ENCODE measurements around the gene ZNF862. TPM values are rescaled to one million over a fixed set of nuclear protein-coding genes. Genes with fewer than 3 reads are reported as not detected.

Gene ZNF862
- total and polyA plus RNA-seq, 2 experiments from 2014 or later: 0.94 to 2.3 TPM

DNA sequence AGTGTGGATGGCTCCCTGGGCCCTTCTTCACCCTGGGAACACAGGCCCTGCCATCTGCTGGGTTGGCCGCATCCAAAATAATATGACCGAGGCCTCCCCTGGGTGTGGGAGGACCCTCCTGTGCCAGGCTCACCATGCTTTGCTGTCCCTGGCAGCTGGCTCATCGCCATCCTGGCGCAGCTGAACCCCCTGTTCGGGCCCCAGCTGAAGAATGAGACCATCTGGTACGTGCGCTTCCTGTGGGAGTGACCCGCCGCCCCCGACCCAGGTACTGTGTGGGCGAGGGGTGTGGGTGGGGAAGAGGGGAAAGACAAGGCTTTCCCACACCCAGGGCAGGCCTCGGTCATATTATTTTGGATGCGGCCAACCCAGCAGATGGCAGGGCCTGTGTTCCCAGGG, 40.3 kb downstream of the ZNF862 start:
- no peaks in the 10 kb centered on the region for H3K4me1 ChIP-seq (ENCODE audit: insufficient read depth)
- H3K9me2 ChIP-seq (ENCODE audit: insufficient read depth): no peaks in the 10 kb centered on the region
- peaks cover 14% of the 10 kb centered on the region for H3K27me3 ChIP-seq (ENCODE audit: insufficient read depth)
- H3K36me3 ChIP-seq (ENCODE audit: insufficient read depth): no peaks in the 10 kb centered on the region
- ATAC-seq: no peak
- H3K79me2 ChIP-seq (replicated peaks; ENCODE audit: insufficient read depth): no peaks in the 10 kb centered on the region
- H3K4me3 Mint-ChIP-seq: no peak overlapping the region
- H3K9me3 Mint-ChIP-seq: no peaks in the 10 kb centered on the region
- no peak overlapping the region for H2AFZ ChIP-seq
- H3K4me3 ChIP-seq: no peak overlapping the region
- peaks cover 15% of the 10 kb centered on the region for H3K27me3 Mint-ChIP-seq (ENCODE audit: insufficient read depth, low read depth, poor library complexity)
- no peak for DNase-seq (ENCODE audit: low spot score)
- no peaks in the 10 kb centered on the region for H3K36me3 Mint-ChIP-seq (ENCODE audit: low read depth)
- no peak overlapping the region for H3K27ac Mint-ChIP-seq
- peaks cover 4% of the 10 kb centered on the region; the same call in 1 of the 2 replicates for H3F3A ChIP-seq (replicated peaks; ENCODE audit: low read depth)
- 0 out of 2 replicates have a peak, but pooled peaks cover 4% of the 10 kb centered on the region for H4K20me1 ChIP-seq (replicated peaks; ENCODE audit: insufficient read depth)
- H3K4me1 Mint-ChIP-seq: peaks cover 10% of the 10 kb centered on the region; the same call in 1 of the 3 replicates
- no peak overlapping the region for H3K4me2 ChIP-seq
- TF ChIP-seq EZH2 (IDR thresholded peaks at IDR 0.05; ENCODE audit: low read depth, unreplicated experiment): no peak
- TF ChIP-seq ZNF114 (CRISPR knock-in tag; IDR thresholded peaks at IDR 0.05): no peak
- TF ChIP-seq, protein P1, sequence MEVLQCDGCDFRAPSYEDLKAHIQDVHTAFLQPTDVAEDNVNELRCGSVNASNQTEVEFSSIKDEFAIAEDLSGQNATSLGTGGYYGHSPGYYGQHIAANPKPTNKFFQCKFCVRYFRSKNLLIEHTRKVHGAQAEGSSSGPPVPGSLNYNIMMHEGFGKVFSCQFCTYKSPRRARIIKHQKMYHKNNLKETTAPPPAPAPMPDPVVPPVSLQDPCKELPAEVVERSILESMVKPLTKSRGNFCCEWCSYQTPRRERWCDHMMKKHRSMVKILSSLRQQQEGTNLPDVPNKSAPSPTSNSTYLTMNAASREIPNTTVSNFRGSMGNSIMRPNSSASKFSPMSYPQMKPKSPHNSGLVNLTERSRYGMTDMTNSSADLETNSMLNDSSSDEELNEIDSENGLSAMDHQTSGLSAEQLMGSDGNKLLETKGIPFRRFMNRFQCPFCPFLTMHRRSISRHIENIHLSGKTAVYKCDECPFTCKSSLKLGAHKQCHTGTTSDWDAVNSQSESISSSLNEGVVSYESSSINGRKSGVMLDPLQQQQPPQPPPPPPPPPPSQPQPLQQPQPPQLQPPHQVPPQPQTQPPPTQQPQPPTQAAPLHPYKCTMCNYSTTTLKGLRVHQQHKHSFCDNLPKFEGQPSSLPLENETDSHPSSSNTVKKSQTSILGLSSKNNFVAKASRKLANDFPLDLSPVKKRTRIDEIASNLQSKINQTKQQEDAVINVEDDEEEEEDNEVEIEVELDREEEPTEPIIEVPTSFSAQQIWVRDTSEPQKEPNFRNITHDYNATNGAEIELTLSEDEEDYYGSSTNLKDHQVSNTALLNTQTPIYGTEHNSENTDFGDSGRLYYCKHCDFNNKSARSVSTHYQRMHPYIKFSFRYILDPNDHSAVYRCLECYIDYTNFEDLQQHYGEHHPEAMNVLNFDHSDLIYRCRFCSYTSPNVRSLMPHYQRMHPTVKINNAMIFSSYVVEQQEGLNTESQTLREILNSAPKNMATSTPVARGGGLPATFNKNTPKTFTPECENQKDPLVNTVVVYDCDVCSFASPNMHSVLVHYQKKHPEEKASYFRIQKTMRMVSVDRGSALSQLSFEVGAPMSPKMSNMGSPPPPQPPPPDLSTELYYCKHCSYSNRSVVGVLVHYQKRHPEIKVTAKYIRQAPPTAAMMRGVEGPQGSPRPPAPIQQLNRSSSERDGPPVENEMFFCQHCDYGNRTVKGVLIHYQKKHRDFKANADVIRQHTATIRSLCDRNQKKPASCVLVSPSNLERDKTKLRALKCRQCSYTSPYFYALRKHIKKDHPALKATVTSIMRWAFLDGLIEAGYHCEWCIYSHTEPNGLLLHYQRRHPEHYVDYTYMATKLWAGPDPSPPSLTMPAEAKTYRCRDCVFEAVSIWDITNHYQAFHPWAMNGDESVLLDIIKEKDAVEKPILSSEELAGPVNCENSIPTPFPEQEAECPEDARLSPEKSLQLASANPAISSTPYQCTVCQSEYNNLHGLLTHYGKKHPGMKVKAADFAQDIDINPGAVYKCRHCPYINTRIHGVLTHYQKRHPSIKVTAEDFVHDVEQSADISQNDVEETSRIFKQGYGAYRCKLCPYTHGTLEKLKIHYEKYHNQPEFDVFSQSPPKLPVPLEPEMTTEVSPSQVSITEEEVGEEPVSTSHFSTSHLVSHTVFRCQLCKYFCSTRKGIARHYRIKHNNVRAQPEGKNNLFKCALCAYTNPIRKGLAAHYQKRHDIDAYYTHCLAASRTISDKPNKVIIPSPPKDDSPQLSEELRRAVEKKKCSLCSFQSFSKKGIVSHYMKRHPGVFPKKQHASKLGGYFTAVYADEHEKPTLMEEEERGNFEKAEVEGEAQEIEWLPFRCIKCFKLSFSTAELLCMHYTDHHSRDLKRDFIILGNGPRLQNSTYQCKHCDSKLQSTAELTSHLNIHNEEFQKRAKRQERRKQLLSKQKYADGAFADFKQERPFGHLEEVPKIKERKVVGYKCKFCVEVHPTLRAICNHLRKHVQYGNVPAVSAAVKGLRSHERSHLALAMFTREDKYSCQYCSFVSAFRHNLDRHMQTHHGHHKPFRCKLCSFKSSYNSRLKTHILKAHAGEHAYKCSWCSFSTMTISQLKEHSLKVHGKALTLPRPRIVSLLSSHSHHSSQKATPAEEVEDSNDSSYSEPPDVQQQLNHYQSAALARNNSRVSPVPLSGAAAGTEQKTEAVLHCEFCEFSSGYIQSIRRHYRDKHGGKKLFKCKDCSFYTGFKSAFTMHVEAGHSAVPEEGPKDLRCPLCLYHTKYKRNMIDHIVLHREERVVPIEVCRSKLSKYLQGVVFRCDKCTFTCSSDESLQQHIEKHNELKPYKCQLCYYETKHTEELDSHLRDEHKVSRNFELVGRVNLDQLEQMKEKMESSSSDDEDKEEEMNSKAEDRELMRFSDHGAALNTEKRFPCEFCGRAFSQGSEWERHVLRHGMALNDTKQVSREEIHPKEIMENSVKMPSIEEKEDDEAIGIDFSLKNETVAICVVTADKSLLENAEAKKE (CRISPR knock-in tag; IDR thresholded peaks at IDR 0.05): no peak
- TF ChIP-seq, protein P2, sequence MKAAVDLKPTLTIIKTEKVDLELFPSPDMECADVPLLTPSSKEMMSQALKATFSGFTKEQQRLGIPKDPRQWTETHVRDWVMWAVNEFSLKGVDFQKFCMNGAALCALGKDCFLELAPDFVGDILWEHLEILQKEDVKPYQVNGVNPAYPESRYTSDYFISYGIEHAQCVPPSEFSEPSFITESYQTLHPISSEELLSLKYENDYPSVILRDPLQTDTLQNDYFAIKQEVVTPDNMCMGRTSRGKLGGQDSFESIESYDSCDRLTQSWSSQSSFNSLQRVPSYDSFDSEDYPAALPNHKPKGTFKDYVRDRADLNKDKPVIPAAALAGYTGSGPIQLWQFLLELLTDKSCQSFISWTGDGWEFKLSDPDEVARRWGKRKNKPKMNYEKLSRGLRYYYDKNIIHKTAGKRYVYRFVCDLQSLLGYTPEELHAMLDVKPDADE (IDR thresholded peaks at IDR 0.05): no peak
- TF ChIP-seq EZH2phosphoT487 (IDR thresholded peaks at IDR 0.05; ENCODE audit: unreplicated experiment): no peak
- no peak for TF ChIP-seq CREB1 (CRISPR knock-in tag; IDR thresholded peaks at IDR 0.05; ENCODE audit: low read depth)
- no peak for TF ChIP-seq POLR2AphosphoS5 (IDR thresholded peaks at IDR 0.05; ENCODE audit: low read depth)
- TF ChIP-seq, protein P3, sequence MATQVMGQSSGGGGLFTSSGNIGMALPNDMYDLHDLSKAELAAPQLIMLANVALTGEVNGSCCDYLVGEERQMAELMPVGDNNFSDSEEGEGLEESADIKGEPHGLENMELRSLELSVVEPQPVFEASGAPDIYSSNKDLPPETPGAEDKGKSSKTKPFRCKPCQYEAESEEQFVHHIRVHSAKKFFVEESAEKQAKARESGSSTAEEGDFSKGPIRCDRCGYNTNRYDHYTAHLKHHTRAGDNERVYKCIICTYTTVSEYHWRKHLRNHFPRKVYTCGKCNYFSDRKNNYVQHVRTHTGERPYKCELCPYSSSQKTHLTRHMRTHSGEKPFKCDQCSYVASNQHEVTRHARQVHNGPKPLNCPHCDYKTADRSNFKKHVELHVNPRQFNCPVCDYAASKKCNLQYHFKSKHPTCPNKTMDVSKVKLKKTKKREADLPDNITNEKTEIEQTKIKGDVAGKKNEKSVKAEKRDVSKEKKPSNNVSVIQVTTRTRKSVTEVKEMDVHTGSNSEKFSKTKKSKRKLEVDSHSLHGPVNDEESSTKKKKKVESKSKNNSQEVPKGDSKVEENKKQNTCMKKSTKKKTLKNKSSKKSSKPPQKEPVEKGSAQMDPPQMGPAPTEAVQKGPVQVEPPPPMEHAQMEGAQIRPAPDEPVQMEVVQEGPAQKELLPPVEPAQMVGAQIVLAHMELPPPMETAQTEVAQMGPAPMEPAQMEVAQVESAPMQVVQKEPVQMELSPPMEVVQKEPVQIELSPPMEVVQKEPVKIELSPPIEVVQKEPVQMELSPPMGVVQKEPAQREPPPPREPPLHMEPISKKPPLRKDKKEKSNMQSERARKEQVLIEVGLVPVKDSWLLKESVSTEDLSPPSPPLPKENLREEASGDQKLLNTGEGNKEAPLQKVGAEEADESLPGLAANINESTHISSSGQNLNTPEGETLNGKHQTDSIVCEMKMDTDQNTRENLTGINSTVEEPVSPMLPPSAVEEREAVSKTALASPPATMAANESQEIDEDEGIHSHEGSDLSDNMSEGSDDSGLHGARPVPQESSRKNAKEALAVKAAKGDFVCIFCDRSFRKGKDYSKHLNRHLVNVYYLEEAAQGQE (IDR thresholded peaks at IDR 0.05; ENCODE audit: unreplicated experiment): no peak
- TF ChIP-seq NANOG (IDR thresholded peaks at IDR 0.05; ENCODE audit: borderline replicate concordance): no peak
- no peak for TF ChIP-seq ZNF331 (CRISPR knock-in tag; IDR thresholded peaks at IDR 0.05; ENCODE audit: low read depth)
- no peak overlapping the region for H3K27ac ChIP-seq (ENCODE audit: low read depth)
